ENCODE data around the gene TMCO4. TPM values are rescaled to one million over a fixed set of nuclear protein-coding genes. Genes with fewer than 3 reads are reported as not detected.

TMCO4 gene
- total and polyA plus RNA-seq, 2 donors (not counting 1 experiment from before 2014, with no cell fraction given): 12.5 to 24.3 TPM

DNA sequence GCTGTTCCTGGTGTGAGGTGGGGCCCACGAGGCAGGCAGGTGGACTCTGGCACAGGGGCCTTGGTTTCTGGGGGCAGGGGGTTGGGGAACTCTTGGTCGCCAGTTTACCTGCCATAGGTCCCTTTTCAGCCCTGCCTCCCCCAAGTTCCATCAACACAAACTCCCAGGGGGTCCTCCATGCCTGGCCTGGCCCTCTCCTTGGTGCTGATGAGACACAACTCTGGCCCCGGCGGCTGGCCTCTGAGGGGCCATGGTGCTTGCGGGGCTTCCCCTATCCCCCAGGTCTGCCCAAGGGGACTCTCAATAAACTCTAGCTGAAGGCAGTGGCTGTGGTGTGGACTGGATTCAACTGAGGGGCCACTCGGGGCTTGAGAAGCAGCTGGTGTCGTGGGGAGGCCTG lies 119.1 kb downstream of the TMCO4 start:
- Histone ChIP-seq H3K4me3 (replicated peaks in 1 of 4; ENCODE audit: control extremely low read depth in 1 of 4, insufficient read depth in 1 of 4, low read depth in 3 of 4, low read length in 4 of 4) (no peak overlapping the region), H3K4me2 (ENCODE audit: extremely low read depth, insufficient read depth, low read length) (no peak overlapping the region), H3K9ac (ENCODE audit: insufficient read depth, low read length) (no peak overlapping the region), H3K36me3 (ENCODE audit: control insufficient read depth, insufficient read depth, low read length) (no peaks in the 10 kb centered on the region), H3K27me3 (ENCODE audit: control insufficient read depth, insufficient read depth, low read length) (no peaks in the 10 kb centered on the region), H4K20me1 (ENCODE audit: control insufficient read depth, extremely low read depth, insufficient read depth, low read length) (no peaks in the 10 kb centered on the region), H3K9me3 (ENCODE audit: control insufficient read depth, insufficient read depth, low read depth, low read length) (no peaks in the 10 kb centered on the region), H3K4me1 (ENCODE audit: control insufficient read depth, extremely low read depth, insufficient read depth, low read length) (peaks cover 4% of the 10 kb centered on the region), H3K79me2 (ENCODE audit: control insufficient read depth, insufficient read depth, low read length) (no peaks in the 10 kb centered on the region), H3K27ac (ENCODE audit: insufficient read depth, low read length) (no peak overlapping the region), H2AFZ (ENCODE audit: low read length) (no peak overlapping the region)
- TF ChIP-seq EZH2 (IDR thresholded peaks at IDR 0.05; ENCODE audit: low read length, missing control alignments): no peak
- TF ChIP-seq, protein P1, sequence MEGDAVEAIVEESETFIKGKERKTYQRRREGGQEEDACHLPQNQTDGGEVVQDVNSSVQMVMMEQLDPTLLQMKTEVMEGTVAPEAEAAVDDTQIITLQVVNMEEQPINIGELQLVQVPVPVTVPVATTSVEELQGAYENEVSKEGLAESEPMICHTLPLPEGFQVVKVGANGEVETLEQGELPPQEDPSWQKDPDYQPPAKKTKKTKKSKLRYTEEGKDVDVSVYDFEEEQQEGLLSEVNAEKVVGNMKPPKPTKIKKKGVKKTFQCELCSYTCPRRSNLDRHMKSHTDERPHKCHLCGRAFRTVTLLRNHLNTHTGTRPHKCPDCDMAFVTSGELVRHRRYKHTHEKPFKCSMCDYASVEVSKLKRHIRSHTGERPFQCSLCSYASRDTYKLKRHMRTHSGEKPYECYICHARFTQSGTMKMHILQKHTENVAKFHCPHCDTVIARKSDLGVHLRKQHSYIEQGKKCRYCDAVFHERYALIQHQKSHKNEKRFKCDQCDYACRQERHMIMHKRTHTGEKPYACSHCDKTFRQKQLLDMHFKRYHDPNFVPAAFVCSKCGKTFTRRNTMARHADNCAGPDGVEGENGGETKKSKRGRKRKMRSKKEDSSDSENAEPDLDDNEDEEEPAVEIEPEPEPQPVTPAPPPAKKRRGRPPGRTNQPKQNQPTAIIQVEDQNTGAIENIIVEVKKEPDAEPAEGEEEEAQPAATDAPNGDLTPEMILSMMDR (conservative IDR thresholded peaks at IDR 0.05 in 1 of 2, IDR thresholded peaks at IDR 0.05 in 1 of 2; ENCODE audit: low read depth in 1 of 2, low read length in 2 of 2): no peak
- no peak for DNase-seq (ENCODE audit: low read depth in 2 of 2)

- no peaks in the 10 kb centered on the region for H3K79me2 ChIP-seq (ENCODE audit: control insufficient read depth, insufficient read depth, low read length)
- H3K4me3 ChIP-seq (replicated peaks in 1 of 4; ENCODE audit: control extremely low read depth in 1 of 4, insufficient read depth in 1 of 4, low read depth in 3 of 4, low read length in 4 of 4): no peak overlapping the region
- H2AFZ ChIP-seq (ENCODE audit: low read length): no peak overlapping the region
- H3K9me3 ChIP-seq (ENCODE audit: control insufficient read depth, insufficient read depth, low read depth, low read length): no peaks in the 10 kb centered on the region
- no peak for DNase-seq (ENCODE audit: low read depth in 2 of 2)
- no peak overlapping the region for H3K4me2 ChIP-seq (ENCODE audit: extremely low read depth, insufficient read depth, low read length)
- no peaks in the 10 kb centered on the region for H3K36me3 ChIP-seq (ENCODE audit: control insufficient read depth, insufficient read depth, low read length)
- TF ChIP-seq, protein P1 (conservative IDR thresholded peaks at IDR 0.05 in 1 of 2, IDR thresholded peaks at IDR 0.05 in 1 of 2; ENCODE audit: low read depth in 1 of 2, low read length in 2 of 2): no peak
- no peak for TF ChIP-seq EZH2 (IDR thresholded peaks at IDR 0.05; ENCODE audit: low read length, missing control alignments)
- H3K9ac ChIP-seq (ENCODE audit: insufficient read depth, low read length): no peak overlapping the region
- no peaks in the 10 kb centered on the region for H4K20me1 ChIP-seq (ENCODE audit: control insufficient read depth, extremely low read depth, insufficient read depth, low read length)
- H3K4me1 ChIP-seq (ENCODE audit: control insufficient read depth, extremely low read depth, insufficient read depth, low read length): peaks cover 4% of the 10 kb centered on the region
- H3K27ac ChIP-seq (ENCODE audit: insufficient read depth, low read length): no peak overlapping the region
- H3K27me3 ChIP-seq (ENCODE audit: control insufficient read depth, insufficient read depth, low read length): no peaks in the 10 kb centered on the region
These were observed 120.0 kb downstream of the TMCO4 start for GRCh38 chr1:19679691-19680090.

- DNase-seq (ENCODE audit: low read depth in 2 of 2): no peak
- TF ChIP-seq, protein P1 (conservative IDR thresholded peaks at IDR 0.05 in 1 of 2, IDR thresholded peaks at IDR 0.05 in 1 of 2; ENCODE audit: low read depth in 1 of 2, low read length in 2 of 2): no peak
- no peak for TF ChIP-seq EZH2 (IDR thresholded peaks at IDR 0.05; ENCODE audit: low read length, missing control alignments)
These were observed 120.7 kb downstream of the TMCO4 start for GRCh38 chr1:19678931-19679453.

More at GRCh38 chr1:19678931-19679453, 120.7 kb downstream of the TMCO4 start:
- Histone ChIP-seq H4K20me1 (ENCODE audit: control insufficient read depth, extremely low read depth, insufficient read depth, low read length) (no peaks in the 10 kb centered on the region), H3K4me3 (replicated peaks in 1 of 4; ENCODE audit: control extremely low read depth in 1 of 4, insufficient read depth in 1 of 4, low read depth in 3 of 4, low read length in 4 of 4) (no peak overlapping the region), H3K27ac (ENCODE audit: insufficient read depth, low read length) (no peak overlapping the region), H3K79me2 (ENCODE audit: control insufficient read depth, insufficient read depth, low read length) (no peaks in the 10 kb centered on the region), H2AFZ (ENCODE audit: low read length) (no peak overlapping the region), H3K4me2 (ENCODE audit: extremely low read depth, insufficient read depth, low read length) (no peak overlapping the region), H3K4me1 (ENCODE audit: control insufficient read depth, extremely low read depth, insufficient read depth, low read length) (peaks cover 4% of the 10 kb centered on the region), H3K27me3 (ENCODE audit: control insufficient read depth, insufficient read depth, low read length) (no peaks in the 10 kb centered on the region), H3K9ac (ENCODE audit: insufficient read depth, low read length) (no peak overlapping the region), H3K36me3 (ENCODE audit: control insufficient read depth, insufficient read depth, low read length) (no peaks in the 10 kb centered on the region), H3K9me3 (ENCODE audit: control insufficient read depth, insufficient read depth, low read depth, low read length) (no peaks in the 10 kb centered on the region)

All from fibroblast of lung (primary cell).